Astrocyte (in vitro differentiated cells and primary cell): ENCODE measurements around the gene LGALS8.

ENCODE experiments used
- CTCF ChIP-seq: IDR thresholded peaks from 2 replicates; pipeline ENCODE4 v1.5.1; 2011; ENCODE audit warnings: low read depth, mild to moderate bottlenecking, inconsistent platforms, low read length, moderate library complexity; ENCODE audit not compliant: insufficient read depth
- EZH2 ChIP-seq: IDR thresholded peaks from 2 replicates; pipeline ENCODE4 v1.6.1; 2012; ENCODE audit warnings: mild to moderate bottlenecking, low read length, inconsistent platforms; ENCODE audit not compliant: insufficient read depth

- TF ChIP-seq CTCF (no peak), EZH2 (no peak)
These were observed 28.2 kb upstream of the LGALS8 start for GRCh38 chr1:236495467-236496112.
